NOMO-1 treated with dmso at 0.1 percent for 144 hours (cell line): ENCODE results near the gene SPATA25.
"Not testable (repeated sequence)": the region's sequence is repeated elsewhere in the genome, so short reads cannot be mapped to it uniquely, and the experiment has no call there.

Experiments used
- DNase-seq: peaks from one replicate; lab custom pipeline; 2025; ENCODE audit not compliant: unreplicated experiment; lab: John Stamatoyannopoulos, UW

SPATA25 gene

GRCh38 chr20:45894797-45895196 lies 7.4 kb upstream of the SPATA25 start:
- no peak for DNase-seq

GRCh38 chr20:45893831-45894230 lies 6.4 kb upstream of the SPATA25 start:
- DNase-seq, result no peak

- no peak for DNase-seq
Observed at GRCh38 chr20:45892828-45893500, 5.5 kb upstream of the SPATA25 start.

- peak; percentile 15 for DNase-seq
Observed at GRCh38 chr20:45892049-45892825, 4.8 kb upstream of the SPATA25 start.

- peak; percentile 67 for DNase-seq
Observed at GRCh38 chr20:45890985-45891983, 3.9 kb upstream of the SPATA25 start, which contains the start of the genes CTSA and NEURL2. Gene CTSA (plus strand): TSS chr20:45891335. CDS start chr20:45891569, 234 bp downstream. Gene NEURL2 (minus strand): TSS chr20:45891208. CDS start chr20:45890991, 217 bp downstream.

- peak; percentile 21 for DNase-seq
Observed at GRCh38 chr20:45890077-45890984, 2.9 kb upstream of the SPATA25 start.

- DNase-seq, result no peak
Observed at GRCh38 chr20:45888681-45889080, 1.3 kb upstream of the SPATA25 start.

GRCh38 chr20:45886590-45887345 lies 654 bp downstream of the SPATA25 start:
- no peak for DNase-seq

GRCh38 chr20:45883100-45883469 lies 4.3 kb downstream of the SPATA25 start:
- DNase-seq, result no peak

GRCh38 chr20:45882469-45883099 lies 4.8 kb downstream of the SPATA25 start:
- DNase-seq, result no peak

- DNase-seq, result peak; percentile 97
Observed at GRCh38 chr20:45880988-45881788, 6.2 kb downstream of the SPATA25 start, which contains the start of gene ZSWIM1. Gene ZSWIM1 (plus strand): TSS chr20:45881227. CDS start chr20:45882593, 1,366 bp downstream.

- DNase-seq, result no peak
Observed at GRCh38 chr20:45878076-45878761, 9.2 kb downstream of the SPATA25 start.

GRCh38 chr20:45874576-45874975 lies 12.8 kb downstream of the SPATA25 start:
- DNase-seq, result no peak

- not testable (repeated sequence) for DNase-seq
Observed at GRCh38 chr20:45874104-45874481, 13.3 kb downstream of the SPATA25 start.

GRCh38 chr20:45873409-45874103 lies 13.9 kb downstream of the SPATA25 start:
- DNase-seq, result no peak

GRCh38 chr20:45872626-45873025 lies 14.8 kb downstream of the SPATA25 start:
- no peak for DNase-seq

- DNase-seq, result no peak
Observed at GRCh38 chr20:45867819-45868176, 19.6 kb downstream of the SPATA25 start.
